Choroid plexus epithelial cell (primary cell): ENCODE data around the gene PTPN12.
"Not testable (repeated sequence)": the region's sequence is repeated elsewhere in the genome, so short reads cannot be mapped to it uniquely, and the experiment has no call there.

ENCODE experiments used
- DNase-seq: peaks from one replicate; pipeline ENCODE4 v3.0.0-alpha.2; 2010; ENCODE audit warnings: low read depth
- H3K4me3 ChIP-seq: 2 replicates; pipeline ENCODE4 v1.5.1; 2011; ENCODE audit warnings: low read depth, mild to moderate bottlenecking, control low read depth, low read length, moderate library complexity
- CTCF ChIP-seq: conservative IDR thresholded peaks from 2 replicates; pipeline ENCODE4 v1.5.1; 2011; ENCODE audit warnings: low read depth, mild to moderate bottlenecking, control low read depth, inconsistent platforms, low read length, moderate library complexity

The PTPN12 gene

DNA sequence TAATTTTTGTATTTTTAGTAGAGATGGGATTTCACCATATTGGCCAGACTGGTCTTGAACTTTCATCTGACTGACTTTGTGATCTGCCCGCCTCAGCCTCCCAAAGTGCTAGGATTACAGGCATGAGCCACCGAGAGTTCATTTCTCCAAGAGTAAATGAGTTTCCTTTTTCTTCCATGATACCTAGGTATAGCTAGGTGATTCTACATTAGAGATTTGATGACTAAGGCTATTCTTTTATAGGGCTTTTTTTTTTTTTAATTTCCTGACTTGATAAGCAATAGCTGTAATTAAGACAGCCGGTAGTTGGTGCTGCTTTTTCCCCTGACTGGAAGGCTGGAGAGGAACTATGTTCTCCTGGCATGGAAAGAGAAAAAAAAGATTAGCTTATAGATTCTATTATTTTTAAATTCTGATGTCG is 3.3 kb downstream of the PTPN12 start:
- H3K4me3 ChIP-seq, result no peak overlapping the region
- DNase-seq, result no peak
- TF ChIP-seq CTCF, result no peak

- H3K4me3 ChIP-seq, DNase-seq: not testable (repeated sequence)
Observed at GRCh38 chr7:77540993-77541392, 3.9 kb downstream of the PTPN12 start.

DNA sequence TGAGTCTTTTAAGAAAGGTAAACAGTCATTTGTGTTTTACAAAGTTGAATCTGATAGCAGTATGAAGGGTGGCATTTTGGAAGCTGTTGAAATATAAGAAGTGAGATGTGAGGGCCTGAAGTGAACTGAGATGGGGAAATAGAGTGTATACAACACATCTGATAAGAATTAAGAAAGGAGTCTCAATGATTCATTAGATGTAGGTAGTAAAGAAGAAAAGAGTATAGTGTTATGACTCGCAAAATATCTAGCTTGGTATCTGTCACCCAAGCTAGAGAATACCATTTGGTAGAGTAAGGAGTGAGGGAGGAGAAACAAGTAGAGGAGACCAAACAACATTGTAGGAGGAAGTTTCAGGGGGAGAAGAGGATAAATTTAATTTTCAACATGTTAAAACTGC is 5.3 kb downstream of the PTPN12 start:
- no peak for DNase-seq
- TF ChIP-seq CTCF, result no peak
- H3K4me3 ChIP-seq, result no peak overlapping the region

DNA sequence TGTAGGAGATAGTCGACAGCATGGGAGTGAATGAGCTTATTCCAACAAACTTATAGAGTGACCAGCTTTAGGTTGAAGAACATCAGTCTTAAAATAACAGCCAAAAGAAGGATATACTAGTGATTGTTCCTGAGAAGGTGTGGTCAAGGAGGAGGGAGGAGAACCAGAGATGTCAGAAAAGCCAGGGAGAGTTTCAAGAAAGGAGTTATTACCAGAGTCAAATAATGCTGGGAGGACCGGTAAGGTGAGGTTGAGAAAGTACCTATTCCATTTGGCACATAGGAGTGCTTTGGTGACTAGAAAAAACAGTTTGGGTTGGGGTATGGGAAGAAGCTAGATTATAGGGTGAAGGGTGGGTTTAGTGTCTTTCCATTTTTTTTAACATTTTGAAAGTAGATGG is 5.8 kb downstream of the PTPN12 start:
- no peak overlapping the region for H3K4me3 ChIP-seq
- TF ChIP-seq CTCF, result no peak
- DNase-seq, result no peak

GRCh38 chr7:77543910-77544309 is 6.8 kb downstream of the PTPN12 start:
- no peak overlapping the region for H3K4me3 ChIP-seq
- TF ChIP-seq CTCF, result no peak
- DNase-seq, result no peak

DNA sequence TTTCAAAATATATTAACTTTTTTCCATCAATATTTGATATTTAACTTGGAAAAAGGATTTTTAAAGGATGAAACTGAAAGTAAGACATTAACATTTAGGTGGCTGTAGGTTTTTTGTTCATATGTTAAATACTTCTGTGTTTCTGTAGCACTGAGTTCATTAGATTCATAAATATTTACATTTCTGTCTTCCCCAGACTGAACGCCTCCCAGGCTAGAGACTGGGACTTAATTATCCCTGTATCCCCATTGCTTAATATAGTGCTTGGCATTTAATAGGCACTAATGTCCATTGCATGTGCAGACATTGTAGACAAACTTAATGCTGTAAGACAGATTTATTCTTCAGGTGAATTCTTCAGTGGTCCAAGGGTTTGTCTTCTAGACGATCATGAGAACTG is 7.4 kb downstream of the PTPN12 start:
- no peak for TF ChIP-seq CTCF
- no peak for DNase-seq

GRCh38 chr7:77548206-77548605 is 11.1 kb downstream of the PTPN12 start:
- no peak for TF ChIP-seq CTCF
- H3K4me3 ChIP-seq, result no peak overlapping the region
- no peak for DNase-seq

More for the DNA sequence above, 7.4 kb downstream of the PTPN12 start:
- H3K4me3 ChIP-seq, result no peak overlapping the region

DNA sequence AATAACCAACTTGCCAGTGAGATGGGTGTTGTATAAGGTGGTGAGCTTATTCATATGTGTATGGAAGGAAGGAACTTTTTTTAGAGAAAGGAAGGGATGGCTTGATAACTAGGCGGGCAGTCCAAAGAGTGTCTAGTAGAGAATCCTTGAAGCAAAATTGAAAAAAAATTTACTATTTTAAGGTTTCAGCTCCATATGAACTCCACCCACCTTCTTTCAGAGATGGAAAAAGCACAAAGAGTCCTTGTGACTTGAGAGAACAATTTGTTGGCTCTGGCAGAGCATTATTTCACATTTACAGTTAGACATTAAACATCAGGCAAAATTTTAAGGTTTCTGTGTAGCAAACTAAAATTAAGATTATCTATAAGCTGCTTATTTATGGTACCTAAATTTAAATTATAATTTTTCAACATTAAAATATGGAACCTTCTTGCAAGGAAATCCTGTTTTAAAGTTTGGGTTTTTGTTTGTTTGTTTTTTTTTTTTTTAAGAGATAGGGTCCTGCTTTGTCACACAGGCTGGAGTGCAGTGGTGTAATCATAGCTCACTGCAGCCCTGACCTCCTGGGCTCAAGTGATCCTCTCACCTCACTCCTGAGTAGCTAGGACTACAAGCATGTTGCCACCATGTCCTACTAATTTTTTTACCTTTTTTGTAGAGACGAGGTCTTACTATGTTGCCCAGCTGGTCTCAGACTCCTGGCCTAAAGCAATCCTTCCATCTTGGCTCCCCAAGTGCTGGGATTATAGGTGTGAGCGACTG is 12.2 kb downstream of the PTPN12 start:
- no peak overlapping the region for H3K4me3 ChIP-seq
- no peak for DNase-seq
- no peak for TF ChIP-seq CTCF
